ENCODE measurements around the gene GATAD2B.
"Not testable (repeated sequence)": the region's sequence is repeated elsewhere in the genome, so short reads cannot be mapped to it uniquely, and the experiment has no call there.

Gene GATAD2B

DNA sequence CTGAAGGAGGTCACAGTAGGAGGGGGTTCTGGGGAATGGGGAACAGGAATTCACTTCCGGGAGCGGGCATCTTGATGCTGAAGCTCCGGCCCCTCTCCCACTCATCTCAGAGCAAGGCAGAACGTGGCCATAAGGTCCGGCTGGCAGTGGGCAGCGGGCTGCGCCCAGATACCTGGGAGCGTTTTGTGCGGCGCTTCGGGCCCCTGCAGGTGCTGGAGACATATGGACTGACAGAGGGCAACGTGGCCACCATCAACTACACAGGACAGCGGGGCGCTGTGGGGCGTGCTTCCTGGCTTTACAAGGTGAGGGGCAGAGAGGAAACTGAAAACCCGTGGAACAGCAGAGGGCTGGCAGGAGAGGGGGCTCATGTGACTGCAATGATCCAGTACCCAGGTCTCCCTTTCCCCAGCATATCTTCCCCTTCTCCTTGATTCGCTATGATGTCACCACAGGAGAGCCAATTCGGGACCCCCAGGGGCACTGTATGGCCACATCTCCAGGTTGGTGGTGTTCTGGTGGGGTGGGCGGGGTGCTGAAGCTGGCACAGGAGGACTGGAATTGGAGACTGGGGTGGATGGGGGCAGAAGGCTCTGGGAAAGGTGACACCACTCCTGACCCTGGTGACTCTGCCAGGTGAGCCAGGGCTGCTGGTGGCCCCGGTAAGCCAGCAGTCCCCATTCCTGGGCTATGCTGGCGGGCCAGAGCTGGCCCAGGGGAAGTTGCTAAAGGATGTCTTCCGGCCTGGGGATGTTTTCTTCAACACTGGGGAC, 144.5 kb downstream of the GATAD2B start:
- no peak for DNase-seq (ENCODE audit: low read depth)

DNA sequence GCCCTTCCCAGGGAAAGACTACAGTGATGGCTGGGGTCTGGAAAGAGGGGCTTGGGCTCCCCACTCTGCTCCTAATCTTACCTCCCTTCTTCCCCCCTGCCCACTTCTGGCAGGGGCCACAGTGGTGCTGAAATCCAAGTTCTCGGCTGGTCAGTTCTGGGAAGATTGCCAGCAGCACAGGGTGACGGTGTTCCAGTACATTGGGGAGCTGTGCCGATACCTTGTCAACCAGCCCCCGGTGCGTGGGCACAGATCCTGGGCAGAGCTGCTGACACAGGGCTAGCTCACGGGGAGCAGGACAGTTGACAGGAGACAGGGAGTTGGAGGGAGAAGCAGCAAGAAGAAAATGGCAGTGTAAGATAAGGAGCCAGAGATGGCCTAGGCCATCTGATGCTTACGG, 145.1 kb downstream of the GATAD2B start:
- DNase-seq (ENCODE audit: low read depth) = no peak

DNA sequence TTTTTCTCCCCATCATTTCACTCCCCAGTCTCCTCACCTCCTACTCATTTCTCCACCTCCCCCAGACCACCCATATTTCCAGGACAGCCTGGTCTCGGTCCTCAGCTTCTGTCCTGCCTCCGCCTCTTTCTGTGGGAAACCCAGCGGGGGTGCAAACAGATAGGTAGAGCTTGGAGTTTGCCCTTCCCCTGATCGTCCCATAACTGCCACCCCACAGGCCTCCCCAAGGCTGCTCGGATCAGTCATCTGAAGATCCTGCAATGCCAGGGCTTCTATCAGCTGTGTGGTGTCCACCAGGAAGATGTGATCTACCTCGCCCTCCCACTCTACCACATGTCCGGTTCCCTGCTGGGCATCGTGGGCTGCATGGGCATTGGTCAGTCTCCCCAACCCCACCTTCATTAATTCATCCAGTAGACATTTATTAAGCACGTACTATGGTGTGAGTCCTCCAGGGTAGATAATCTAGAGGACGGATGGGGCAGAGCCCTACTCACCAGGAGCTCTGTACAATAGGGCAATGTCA, 145.9 kb downstream of the GATAD2B start:
- DNase-seq (ENCODE audit: low read depth) = no peak

GRCh38 chr1:153776352-153776751, 146.4 kb downstream of the GATAD2B start:
- no peak for DNase-seq (ENCODE audit: low read depth)

DNA sequence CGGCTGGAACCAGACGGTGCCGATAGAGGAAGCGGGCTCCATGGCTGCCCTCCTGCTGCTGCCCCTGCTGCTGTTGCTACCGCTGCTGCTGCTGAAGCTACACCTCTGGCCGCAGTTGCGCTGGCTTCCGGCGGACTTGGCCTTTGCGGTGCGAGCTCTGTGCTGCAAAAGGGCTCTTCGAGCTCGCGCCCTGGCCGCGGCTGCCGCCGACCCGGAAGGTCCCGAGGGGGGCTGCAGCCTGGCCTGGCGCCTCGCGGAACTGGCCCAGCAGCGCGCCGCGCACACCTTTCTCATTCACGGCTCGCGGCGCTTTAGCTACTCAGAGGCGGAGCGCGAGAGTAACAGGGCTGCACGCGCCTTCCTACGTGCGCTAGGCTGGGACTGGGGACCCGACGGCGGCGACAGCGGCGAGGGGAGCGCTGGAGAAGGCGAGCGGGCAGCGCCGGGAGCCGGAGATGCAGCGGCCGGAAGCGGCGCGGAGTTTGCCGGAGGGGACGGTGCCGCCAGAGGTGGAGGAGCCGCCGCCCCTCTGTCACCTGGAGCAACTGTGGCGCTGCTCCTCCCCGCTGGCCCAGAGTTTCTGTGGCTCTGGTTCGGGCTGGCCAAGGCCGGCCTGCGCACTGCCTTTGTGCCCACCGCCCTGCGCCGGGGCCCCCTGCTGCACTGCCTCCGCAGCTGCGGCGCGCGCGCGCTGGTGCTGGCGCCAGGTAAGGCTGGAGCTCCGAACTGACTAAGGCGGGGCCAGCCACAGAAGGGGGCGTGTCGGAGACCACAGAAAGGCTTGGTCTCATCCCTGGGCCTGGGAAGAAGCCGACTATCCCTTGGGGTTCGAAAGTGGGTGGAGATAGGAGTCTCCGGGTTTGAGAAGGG, 147.1 kb downstream of the GATAD2B start:
- peak; percentile 57 for DNase-seq (ENCODE audit: low read depth)

- DNase-seq (ENCODE audit: low read depth) = no peak
These were observed 147.9 kb downstream of the GATAD2B start, which contains the start of gene SLC27A3 for GRCh38 chr1:153774780-153775457. TSS of gene SLC27A3 (plus strand) at chr1:153775407. CDS start at chr1:153775498, 91 bp downstream.

DNA sequence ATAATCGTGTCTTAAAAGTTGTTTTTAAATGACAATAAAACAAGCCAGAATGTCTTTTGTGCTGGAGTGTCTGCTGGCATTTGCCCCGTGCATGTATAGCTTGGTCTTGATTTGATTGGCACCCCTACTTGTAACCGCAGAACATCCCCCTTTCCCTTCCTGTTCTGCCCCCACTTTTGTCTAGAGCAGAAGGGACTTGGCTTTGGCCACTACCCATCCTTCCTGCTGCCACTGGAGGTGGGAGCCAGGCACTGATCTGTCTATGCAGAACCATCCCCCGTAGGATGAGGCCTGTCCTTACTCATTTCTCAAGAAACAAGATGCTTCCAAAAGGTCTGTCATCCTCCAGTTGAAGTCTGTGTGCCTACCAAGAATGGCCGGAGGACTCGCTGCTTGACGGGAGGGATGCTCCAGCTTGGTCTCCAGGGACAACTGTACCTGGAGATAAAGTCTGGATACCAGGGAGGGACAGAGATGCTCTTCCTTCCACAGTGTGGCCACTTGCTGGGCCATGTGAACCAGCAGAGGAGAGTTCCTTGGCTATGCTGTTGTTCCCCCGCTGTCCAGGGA, 148.7 kb downstream of the GATAD2B start:
- DNase-seq (ENCODE audit: low read depth) = no peak

DNA sequence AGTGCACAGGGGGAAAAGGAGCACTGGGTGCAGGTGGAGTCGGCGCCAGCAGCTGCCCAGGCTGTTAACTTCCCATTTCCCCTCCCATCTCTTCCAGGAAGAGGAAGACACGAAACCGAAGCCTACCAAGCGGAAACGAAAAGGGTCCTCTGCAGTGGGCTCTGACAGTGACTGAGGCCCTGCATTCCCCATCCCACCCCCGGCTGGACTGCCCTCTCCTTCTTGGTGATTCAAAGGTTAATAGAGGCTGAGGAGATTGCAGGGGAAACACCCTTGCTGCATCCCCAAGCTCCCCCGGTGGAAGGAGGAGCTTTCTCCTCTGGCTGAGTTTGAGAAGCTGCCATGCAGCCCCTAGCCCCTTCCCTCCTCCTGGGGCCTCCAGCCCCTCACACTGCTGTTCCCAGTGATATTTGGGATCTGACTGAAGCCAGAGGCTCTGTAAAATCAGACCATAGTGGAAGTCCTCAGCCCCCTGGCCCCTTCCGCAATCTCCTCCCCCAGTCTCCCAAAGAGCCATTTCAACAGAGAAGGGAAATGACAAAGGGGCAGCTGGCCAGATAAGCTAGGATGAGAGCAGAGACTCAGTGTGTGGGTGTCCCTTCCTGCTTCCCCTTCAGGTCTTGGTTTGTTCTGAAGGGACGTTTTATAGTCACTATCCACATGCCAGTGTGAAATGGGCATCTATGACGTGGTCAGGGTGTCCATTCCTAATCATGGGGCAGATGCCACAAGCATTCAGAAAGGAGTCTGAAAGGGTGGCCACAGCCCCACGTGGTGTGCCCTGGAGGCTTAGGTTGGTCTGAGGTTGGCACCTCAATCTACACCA, 149.5 kb downstream of the GATAD2B start:
- DNase-seq (ENCODE audit: low read depth) = no peak

- no peak for DNase-seq (ENCODE audit: low read depth)
These were observed 150.8 kb downstream of the GATAD2B start for GRCh38 chr1:153771841-153772593.

GRCh38 chr1:153771261-153771660, 151.5 kb downstream of the GATAD2B start:
- DNase-seq (ENCODE audit: low read depth) = no peak

DNA sequence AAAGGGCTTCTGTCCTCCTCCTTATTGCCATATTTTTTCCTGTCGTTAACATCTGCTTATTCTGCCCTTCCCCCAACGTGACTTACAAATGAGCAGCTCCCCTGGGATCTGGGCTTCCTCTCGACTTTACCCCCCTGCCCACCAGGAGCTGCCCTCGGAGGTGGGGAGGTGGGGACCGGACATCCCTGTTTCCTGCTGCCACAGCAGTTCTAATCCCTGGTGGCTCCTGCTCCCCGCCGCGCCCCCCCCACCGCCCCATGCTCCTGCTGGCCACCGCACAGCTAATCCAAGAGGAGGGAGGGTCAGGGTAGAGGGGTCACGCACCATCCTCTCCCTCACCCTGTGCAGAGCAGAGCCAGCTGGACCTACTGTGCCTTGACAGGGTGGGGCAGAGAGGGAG, 152.0 kb downstream of the GATAD2B start:
- no peak for DNase-seq (ENCODE audit: low read depth)

DNA sequence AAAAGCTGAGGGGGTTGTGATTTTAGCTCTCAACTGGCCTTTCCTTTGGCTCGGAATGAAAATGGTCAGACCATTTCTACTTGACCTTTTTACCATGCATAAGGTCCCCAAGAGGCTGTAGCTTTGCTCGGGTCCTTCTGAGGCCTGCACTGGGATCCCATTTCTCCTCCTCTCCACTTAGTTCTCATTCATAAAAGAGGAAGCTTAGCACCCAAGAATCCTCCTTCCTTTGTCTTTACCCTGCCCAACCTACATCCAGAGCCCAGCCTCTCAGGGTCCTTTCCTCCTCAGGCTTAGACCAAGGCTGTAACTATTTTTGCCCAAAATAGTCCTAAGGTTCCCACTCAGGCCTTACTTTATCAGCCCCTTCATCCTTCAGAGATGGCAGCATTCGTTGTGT, 153.6 kb downstream of the GATAD2B start:
- DNase-seq (ENCODE audit: low read depth) = no peak

- DNase-seq (ENCODE audit: low read depth) = no peak
These were observed 154.2 kb downstream of the GATAD2B start for GRCh38 chr1:153768316-153769181.

GRCh38 chr1:153767519-153767918, 155.3 kb downstream of the GATAD2B start:
- DNase-seq (ENCODE audit: low read depth) = no peak

- not testable (repeated sequence) for DNase-seq (ENCODE audit: low read depth)
These were observed 156.1 kb downstream of the GATAD2B start for GRCh38 chr1:153766663-153767062.

DNA sequence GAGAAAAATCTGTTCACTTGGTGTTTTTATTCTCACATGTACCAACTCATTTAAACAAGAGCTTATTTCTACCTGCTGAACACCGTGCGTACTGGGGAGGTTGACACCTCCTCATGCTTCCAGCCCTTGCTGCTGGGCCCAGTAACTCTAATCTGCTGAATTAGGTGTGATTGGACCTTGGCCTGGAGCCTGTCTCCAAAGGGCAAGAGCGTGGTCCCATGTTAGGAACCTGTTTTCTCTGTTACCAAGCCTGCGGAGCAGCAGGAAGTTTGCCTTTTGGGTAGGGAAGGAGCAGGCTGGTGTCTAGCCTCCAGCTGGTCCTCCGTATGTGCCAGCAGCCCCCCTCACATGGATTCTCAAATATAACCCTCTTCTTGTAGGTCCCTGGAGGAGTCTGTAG, 158.5 kb downstream of the GATAD2B start:
- no peak for DNase-seq (ENCODE audit: low read depth)

GRCh38 chr1:153763365-153764225, 159.2 kb downstream of the GATAD2B start:
- no peak for DNase-seq (ENCODE audit: low read depth)

GRCh38 chr1:153760440-153760839, 162.3 kb downstream of the GATAD2B start:
- no peak for DNase-seq (ENCODE audit: low read depth)

All from activated T-cell treated with anti-CD3 and anti-CD28 coated beads for 1 hour (primary cell).